22Rv1 (cell line): ENCODE results near the gene OST4.

Source experiments
- ZFX ChIP-seq: fragments of 450-650 bp; IDR thresholded peaks from 2 replicates; pipeline ENCODE4 v1.6.1; 2017; ENCODE audit warnings: antibody characterized with exemption, borderline replicate concordance
- TF ChIP-seq, protein P1 (sequence below): fragments of 450-650 bp; IDR thresholded peaks from 2 replicates; pipeline ENCODE4 v1.5.1; 2017; ENCODE audit warnings: mild to moderate bottlenecking

- TF ChIP-seq, protein P1, sequence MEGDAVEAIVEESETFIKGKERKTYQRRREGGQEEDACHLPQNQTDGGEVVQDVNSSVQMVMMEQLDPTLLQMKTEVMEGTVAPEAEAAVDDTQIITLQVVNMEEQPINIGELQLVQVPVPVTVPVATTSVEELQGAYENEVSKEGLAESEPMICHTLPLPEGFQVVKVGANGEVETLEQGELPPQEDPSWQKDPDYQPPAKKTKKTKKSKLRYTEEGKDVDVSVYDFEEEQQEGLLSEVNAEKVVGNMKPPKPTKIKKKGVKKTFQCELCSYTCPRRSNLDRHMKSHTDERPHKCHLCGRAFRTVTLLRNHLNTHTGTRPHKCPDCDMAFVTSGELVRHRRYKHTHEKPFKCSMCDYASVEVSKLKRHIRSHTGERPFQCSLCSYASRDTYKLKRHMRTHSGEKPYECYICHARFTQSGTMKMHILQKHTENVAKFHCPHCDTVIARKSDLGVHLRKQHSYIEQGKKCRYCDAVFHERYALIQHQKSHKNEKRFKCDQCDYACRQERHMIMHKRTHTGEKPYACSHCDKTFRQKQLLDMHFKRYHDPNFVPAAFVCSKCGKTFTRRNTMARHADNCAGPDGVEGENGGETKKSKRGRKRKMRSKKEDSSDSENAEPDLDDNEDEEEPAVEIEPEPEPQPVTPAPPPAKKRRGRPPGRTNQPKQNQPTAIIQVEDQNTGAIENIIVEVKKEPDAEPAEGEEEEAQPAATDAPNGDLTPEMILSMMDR, result no peak
- TF ChIP-seq ZFX, result no peak
Observed at GRCh38 chr2:27100036-27100435, 28.6 kb upstream of the OST4 start.
